CD4-positive, alpha-beta T cell (primary cell): Measurements from ENCODE around the gene MYO1A. TPM values are rescaled to one million over a fixed set of nuclear protein-coding genes. Genes with fewer than 3 reads are reported as not detected.

Source experiments
- ATAC-seq: fragments of 200-7000 bp; cut with Tn5 transposase; one replicate; pipeline ENCODE4 v1.10.0; 2022; ENCODE audit warnings: mild to moderate bottlenecking; ENCODE audit not compliant: poor library complexity
- CTCF ChIA-PET: fragments of 350-600 bp; sonication (Branson Sonifier 250); formaldehyde crosslinking; loops from one replicate; lab custom pipeline; 2021; ENCODE audit warnings: antibody characterized with exemption, inconsistent platforms; lab: Charles Lee
- POLR2A ChIA-PET: fragments of 350-600 bp; sonication (Branson Sonifier 250); formaldehyde crosslinking; loops from one replicate; lab custom pipeline; 2021; ENCODE audit warnings: antibody characterized with exemption, inconsistent platforms; lab: Charles Lee
- DNase-seq, 14 experiments: peaks; one replicate each; pipeline ENCODE4 v3.0.0-alpha.2; 2013 to 2020; ENCODE audit warnings: mixed read lengths in 2 of 14
- H3K27ac ChIP-seq, 2 donors: one replicate each; pipeline versions ENCODE4 v1.5.1 to v1.7.0; 2013; ENCODE audit warnings: low read length in 2 of 2, low read depth in 1 of 2, mild to moderate bottlenecking in 1 of 2
- H3K27me3 ChIP-seq, 2 experiments: 1 replicate in 1 of 2; 2 replicates in 1 of 2; pipeline versions ENCODE4 v1.6.1 to v1.7.0; 2013; ENCODE audit warnings: low read length in 2 of 2, control low read depth in 1 of 2, mild to moderate bottlenecking in 1 of 2, moderate library complexity in 1 of 2; ENCODE audit not compliant: insufficient read depth in 2 of 2, control insufficient read depth in 1 of 2
- H3K36me3 ChIP-seq: one replicate; pipeline ENCODE4 v1.6.1; 2013; ENCODE audit warnings: low read length, control low read depth; ENCODE audit not compliant: insufficient read depth
- H3K4me1 ChIP-seq: one replicate; pipeline ENCODE4 v1.6.1; 2013; ENCODE audit warnings: low read length, control low read depth; ENCODE audit not compliant: insufficient read depth
- H3K4me3 ChIP-seq: one replicate; pipeline ENCODE4 v1.5.1; 2013; ENCODE audit warnings: mild to moderate bottlenecking, low read length, moderate library complexity
- H3K9me3 ChIP-seq, 2 experiments: 1 replicate in 1 of 2; 2 replicates in 1 of 2; pipeline versions ENCODE4 v1.6.1 to v1.7.0; 2013; ENCODE audit warnings: low read length in 2 of 2, mild to moderate bottlenecking in 2 of 2, control low read depth in 1 of 2, moderate library complexity in 1 of 2; ENCODE audit not compliant: control insufficient read depth in 1 of 2, insufficient read depth in 1 of 2
- H3K27ac Mint-ChIP-seq: one replicate; pipeline ENCODE4 v1.8.0; 2020; ENCODE audit warnings: mixed read lengths
- H3K27me3 Mint-ChIP-seq: one replicate; pipeline ENCODE4 v1.8.0; 2021; ENCODE audit warnings: mixed read lengths
- H3K36me3 Mint-ChIP-seq: one replicate; pipeline ENCODE4 v1.8.0; 2021; ENCODE audit warnings: low read depth, mixed read lengths
- H3K4me1 Mint-ChIP-seq: one replicate; pipeline ENCODE4 v1.8.0; 2021; ENCODE audit warnings: low read depth, mixed read lengths
- H3K4me3 Mint-ChIP-seq: one replicate; pipeline ENCODE4 v1.8.0; 2020; ENCODE audit warnings: mild to moderate bottlenecking, mixed read lengths
- H3K9me3 Mint-ChIP-seq: one replicate; pipeline ENCODE4 v1.8.0; 2020; ENCODE audit warnings: mixed read lengths
- intact Hi-C, 2 experiments: fragments of 100-400 bp; cut with DNase I in 1 of 2; cut with micrococcal nuclease in 1 of 2; formaldehyde crosslinking; loops; one replicate each; pipeline versions ENCODE4 v1.15.1 to v1.9.0; 2023 to 2025; cut with DNase I, micrococcal nuclease
- total RNA-seq, 174 experiments: library from RNA in 2 of 174; stranded (reverse) in 2 of 174; gene quantifications; one replicate each; pipeline ENCODE4 v1.2.3 and lab custom pipeline; 2021 to 2026
- TF ChIP-seq, protein P1 (sequence below): fragments of 200-600 bp; IDR thresholded peaks from one replicate; pipeline ENCODE4 v1.8.0; 2022; ENCODE audit warnings: antibody characterized with exemption, mild to moderate bottlenecking

The MYO1A gene
- total RNA-seq, 2 experiments from 2014 or later: 1.0 to 1.1 TPM

DNA sequence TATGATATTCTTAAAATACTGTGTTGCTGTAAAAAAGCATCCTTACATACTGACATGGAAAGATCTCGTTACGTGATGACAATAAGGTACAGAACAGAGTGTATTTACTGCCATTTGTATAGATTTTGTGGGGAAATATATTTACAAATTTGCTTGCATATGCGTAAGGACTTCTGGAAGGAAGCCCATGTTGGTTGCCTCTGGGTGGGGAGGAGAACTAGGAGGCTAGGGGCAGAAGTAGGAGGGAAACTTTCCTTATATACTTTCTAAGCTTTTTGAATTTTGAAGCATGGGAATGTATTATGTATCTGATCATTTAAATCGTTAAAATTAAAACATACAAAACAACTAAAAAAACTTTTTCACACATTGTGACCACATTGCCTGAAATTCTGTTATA lies 9.7 kb downstream of the MYO1A start:
- Histone ChIP-seq H3K4me1 (no peaks in the 10 kb centered on the region), H3K9me3 (no peaks in the 10 kb centered on the region), H3K36me3 (no peaks in the 10 kb centered on the region), H3K27me3 (no peaks in the 10 kb centered on the region), H3K27ac (no peak overlapping the region), H3K4me3 (no peak overlapping the region)
- ChIA-PET POLR2A (interaction anchor here (0.8 to 1.4 kb wide), 3 partner anchors 9 to 20 kb away, joined by 3 to 5 read pairs (median 3); no protein-coding TSS in a partner anchor), CTCF (interaction anchor here (1.2 to 1.3 kb wide), 2 partner anchors 29 to 199 kb away, joined by 3 to 4 read pairs; no protein-coding TSS in a partner anchor)
- DNase-seq (no peak), ATAC-seq (no peak)
- Mint-ChIP-seq H3K9me3 (no peaks in the 10 kb centered on the region), H3K27me3 (no peaks in the 10 kb centered on the region), H3K4me1 (peaks cover 10% of the 10 kb centered on the region), H3K4me3 (no peak overlapping the region), H3K27ac (no peak overlapping the region), H3K36me3 (no peaks in the 10 kb centered on the region)
- intact Hi-C loops: no loop called here
- TF ChIP-seq, protein P1, sequence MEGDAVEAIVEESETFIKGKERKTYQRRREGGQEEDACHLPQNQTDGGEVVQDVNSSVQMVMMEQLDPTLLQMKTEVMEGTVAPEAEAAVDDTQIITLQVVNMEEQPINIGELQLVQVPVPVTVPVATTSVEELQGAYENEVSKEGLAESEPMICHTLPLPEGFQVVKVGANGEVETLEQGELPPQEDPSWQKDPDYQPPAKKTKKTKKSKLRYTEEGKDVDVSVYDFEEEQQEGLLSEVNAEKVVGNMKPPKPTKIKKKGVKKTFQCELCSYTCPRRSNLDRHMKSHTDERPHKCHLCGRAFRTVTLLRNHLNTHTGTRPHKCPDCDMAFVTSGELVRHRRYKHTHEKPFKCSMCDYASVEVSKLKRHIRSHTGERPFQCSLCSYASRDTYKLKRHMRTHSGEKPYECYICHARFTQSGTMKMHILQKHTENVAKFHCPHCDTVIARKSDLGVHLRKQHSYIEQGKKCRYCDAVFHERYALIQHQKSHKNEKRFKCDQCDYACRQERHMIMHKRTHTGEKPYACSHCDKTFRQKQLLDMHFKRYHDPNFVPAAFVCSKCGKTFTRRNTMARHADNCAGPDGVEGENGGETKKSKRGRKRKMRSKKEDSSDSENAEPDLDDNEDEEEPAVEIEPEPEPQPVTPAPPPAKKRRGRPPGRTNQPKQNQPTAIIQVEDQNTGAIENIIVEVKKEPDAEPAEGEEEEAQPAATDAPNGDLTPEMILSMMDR: no peak

DNA sequence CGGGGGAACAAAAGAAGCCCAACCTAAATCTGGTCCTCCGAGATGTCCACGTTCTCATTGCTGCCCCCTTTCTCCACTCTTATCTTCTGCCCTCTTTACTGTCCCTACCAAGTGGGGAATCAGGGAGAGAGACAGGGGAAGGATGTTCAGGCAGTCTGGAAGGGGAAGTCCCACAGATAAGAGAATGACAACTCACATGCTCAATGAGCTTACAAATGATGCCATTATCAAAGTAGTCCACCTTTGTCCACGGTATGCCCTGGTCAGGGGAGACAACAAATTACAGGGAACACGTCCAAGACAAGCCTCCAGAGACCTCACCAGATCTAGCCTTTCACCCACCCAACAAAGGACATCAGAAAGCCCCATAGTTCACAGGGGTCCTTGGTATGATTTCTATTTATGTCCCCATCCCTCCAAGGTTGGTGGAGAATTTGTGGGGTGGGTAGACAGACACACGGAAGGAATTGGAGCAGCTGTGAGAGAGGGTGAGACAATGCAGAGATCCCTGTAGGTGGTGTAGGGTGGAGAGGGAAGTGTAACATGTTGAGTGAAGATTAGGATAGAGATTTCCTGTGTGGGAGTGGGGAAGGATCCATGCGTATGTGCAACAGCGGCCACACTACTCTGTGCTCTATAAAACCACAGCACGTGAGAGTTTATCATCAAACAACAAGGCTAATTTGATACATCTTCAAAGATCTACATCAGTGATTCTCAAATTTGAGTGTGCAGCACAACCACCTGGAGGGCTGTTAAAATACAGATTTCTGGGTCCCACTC lies 10.7 kb downstream of the MYO1A start:
- H3K4me1 Mint-ChIP-seq: peaks cover 8% of the 10 kb centered on the region
- no peak overlapping the region for H3K27ac Mint-ChIP-seq
- no peaks in the 10 kb centered on the region for H3K9me3 ChIP-seq
- H3K36me3 ChIP-seq: no peaks in the 10 kb centered on the region
- no peak overlapping the region for H3K27ac ChIP-seq
- H3K36me3 Mint-ChIP-seq: no peaks in the 10 kb centered on the region
- ATAC-seq (no peak), DNase-seq (no peak)
- CTCF ChIA-PET: no interaction called here
- H3K4me3 Mint-ChIP-seq: no peak overlapping the region
- no peaks in the 10 kb centered on the region for H3K4me1 ChIP-seq
- TF ChIP-seq, protein P1: no peak
- intact Hi-C loops: no loop called here
- H3K27me3 ChIP-seq: no peaks in the 10 kb centered on the region
- POLR2A ChIA-PET: interaction anchor here (0.8 to 1.1 kb wide), 2 partner anchors 8 to 18 kb away, joined by 3 read pairs; no protein-coding TSS in a partner anchor
- no peaks in the 10 kb centered on the region for H3K27me3 Mint-ChIP-seq
- H3K4me3 ChIP-seq: no peak overlapping the region
- no peaks in the 10 kb centered on the region for H3K9me3 Mint-ChIP-seq

DNA sequence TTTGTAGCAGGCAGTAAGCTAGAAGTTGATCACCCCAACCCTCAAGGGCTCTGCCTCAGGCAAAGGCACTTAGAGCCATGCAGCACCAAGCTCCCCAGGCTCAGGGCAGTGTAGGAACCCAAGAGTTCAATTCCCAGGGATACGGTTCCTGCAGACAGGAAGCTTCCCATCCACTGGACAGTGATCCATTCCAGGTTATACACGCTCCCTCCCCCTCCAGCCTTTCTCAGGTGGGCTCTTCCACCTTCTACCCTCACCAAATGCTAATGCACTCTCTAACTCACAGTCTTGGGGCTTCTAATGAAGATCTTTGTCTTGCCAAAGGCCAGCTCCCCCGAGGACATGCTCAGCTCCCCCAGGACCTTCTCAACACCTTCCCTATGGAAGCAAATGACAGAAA lies 12.7 kb downstream of the MYO1A start:
- no peak for DNase-seq
- H3K4me1 ChIP-seq: no peaks in the 10 kb centered on the region
- Mint-ChIP-seq H3K27me3 (no peaks in the 10 kb centered on the region), H3K4me3 (no peak overlapping the region), H3K4me1 (peaks cover 18% of the 10 kb centered on the region), H3K9me3 (no peaks in the 10 kb centered on the region), H3K27ac (no peak overlapping the region), H3K36me3 (no peaks in the 10 kb centered on the region)
- H3K27me3 ChIP-seq: no peaks in the 10 kb centered on the region
- H3K36me3 ChIP-seq: no peaks in the 10 kb centered on the region
- TF ChIP-seq, protein P1: no peak
- H3K27ac ChIP-seq: no peak overlapping the region
- POLR2A ChIA-PET: no interaction called here
- H3K9me3 ChIP-seq: no peaks in the 10 kb centered on the region
- no peak for ATAC-seq
- no peak overlapping the region for H3K4me3 ChIP-seq
- CTCF ChIA-PET: interaction anchor here (1.6 kb wide), 1 partner anchor 10 kb away, joined by 4 read pairs; no protein-coding TSS in a partner anchor
- intact Hi-C loops: no loop called here
